GM21515 (cell line): ENCODE measurements around the gene CNST.
A peak's percentile ranks its signal among the peaks of the same experiment; 100 is the strongest.
"Not testable (repeated sequence)": the region's sequence is repeated elsewhere in the genome, so short reads cannot be mapped to it uniquely, and the experiment has no call there.

Experiments
- ATAC-seq: cut with Tn5 transposase; IDR thresholded peaks from one replicate; pipeline ENCODE4 v1.9.1; 2021; ENCODE audit not compliant: unreplicated experiment

The CNST gene

GRCh38 chr1:246659594-246660140, 93.4 kb downstream of the CNST start:
- no peak for ATAC-seq

- ATAC-seq = no peak
Measured at GRCh38 chr1:246661451-246661850, 95.2 kb downstream of the CNST start.

- no peak for ATAC-seq
Measured at GRCh38 chr1:246667773-246668172, 101.5 kb downstream of the CNST start.

GRCh38 chr1:246669659-246670058, 103.4 kb downstream of the CNST start:
- no peak for ATAC-seq

GRCh38 chr1:246674049-246674448, 107.8 kb downstream of the CNST start:
- no peak for ATAC-seq

GRCh38 chr1:246677842-246678241, 111.6 kb downstream of the CNST start:
- ATAC-seq = no peak

GRCh38 chr1:246678816-246679793, 112.8 kb downstream of the CNST start:
- no peak for ATAC-seq

GRCh38 chr1:246679794-246680177, 113.5 kb downstream of the CNST start:
- ATAC-seq = no peak

GRCh38 chr1:246680190-246680589, 113.9 kb downstream of the CNST start:
- no peak for ATAC-seq

- no peak for ATAC-seq
Measured at GRCh38 chr1:246680696-246681130, 114.5 kb downstream of the CNST start.

- ATAC-seq = no peak
Measured at GRCh38 chr1:246681900-246682895, 115.9 kb downstream of the CNST start.

GRCh38 chr1:246683521-246683920, 117.3 kb downstream of the CNST start:
- no peak for ATAC-seq

- ATAC-seq = no peak
Measured at GRCh38 chr1:246687002-246687401, 120.7 kb downstream of the CNST start.

GRCh38 chr1:246689409-246690008, 123.3 kb downstream of the CNST start:
- ATAC-seq = peak; percentile 97

- ATAC-seq = no peak
Measured at GRCh38 chr1:246690100-246690499, 123.8 kb downstream of the CNST start.

- no peak for ATAC-seq
Measured at GRCh38 chr1:246691622-246692495, 125.6 kb downstream of the CNST start.

GRCh38 chr1:246694213-246694895, 128.1 kb downstream of the CNST start:
- not testable (repeated sequence) for ATAC-seq

- no peak for ATAC-seq
Measured at GRCh38 chr1:246695136-246695535, 128.9 kb downstream of the CNST start.

- ATAC-seq = no peak
Measured at GRCh38 chr1:246695666-246696065, 129.4 kb downstream of the CNST start.
